Transverse colon (tissue), 4 donors: ENCODE measurements around the gene POLR2J3. TPM values are rescaled to one million over a fixed set of nuclear protein-coding genes. Genes with fewer than 3 reads are reported as not detected.
"Not testable (repeated sequence)": the region's sequence is repeated elsewhere in the genome, so short reads cannot be mapped to it uniquely, and the experiment has no call there.

Experiments
- DNase-seq: peaks from one replicate; pipeline ENCODE4 v3.0.0-alpha.2; 2019
- H3K27ac ChIP-seq, 4 donors: fragments of 200-600 bp; sonication (generic); 2 replicates each; pipeline ENCODE4 v1.5.1; 2016 to 2018; ENCODE audit warnings: inconsistent platforms in 4 of 4
- H3K27me3 ChIP-seq: fragments of 200-600 bp; sonication (generic); 2 replicates; pipeline ENCODE4 v1.5.1; 2017; ENCODE audit warnings: inconsistent platforms
- H3K36me3 ChIP-seq, 4 donors: fragments of 200-600 bp; sonication (generic); 2 replicates each; pipeline ENCODE4 v1.5.1; 2017 to 2019; ENCODE audit warnings: inconsistent platforms in 4 of 4
- H3K4me1 ChIP-seq, 4 donors: fragments of 200-600 bp; sonication (generic); 2 replicates each; pipeline ENCODE4 v1.5.1; 2017 to 2020; ENCODE audit warnings: inconsistent platforms in 4 of 4
- H3K4me3 ChIP-seq, 4 donors: fragments of 200-600 bp; sonication (generic); 1 replicate in 1 of 4; 2 replicates in 3 of 4; pipeline versions ENCODE4 v1.5.1 to v1.6.1; 2017 to 2019; ENCODE audit warnings: inconsistent platforms in 4 of 4
- H3K9me3 ChIP-seq, 2 donors: fragments of 200-600 bp; sonication (generic); 2 replicates each; pipeline ENCODE4 v1.5.1; 2017 to 2019; ENCODE audit warnings: inconsistent platforms in 2 of 2
- WGBS, 2 donors: methylation state at CpG; one replicate each; pipeline ENCODE4 v1.1.5; 2018; ENCODE audit warnings: low coverage in 1 of 2; 5-methylcytosine and 5-hydroxymethylcytosine counted together
- in situ Hi-C, 4 donors: fragments of 200-750 bp; cut with MboI; loops; one replicate each; pipeline versions ENCODE4 v1.15.0 to v1.15.1; 2017; ENCODE audit warnings: low sequenced_read_pairs in 3 of 4, low pct_ligation_motif_present in 1 of 4, low pct_unique_long_range_greater_than_20kb in 1 of 4
- intact Hi-C: fragments of 100-400 bp; cut with DNase I; formaldehyde crosslinking; loops from one replicate; pipeline ENCODE4 v1.15.1; 2023; ENCODE audit warnings: low total_unique reads
- total RNA-seq, 4 donors: library from RNA; depleted of rRNA; stranded (reverse); fragments of >200 nt; gene quantifications; one replicate each; pipeline ENCODE4 v1.1.0, GENCODE V29; 2016

POLR2J3 gene
- total RNA-seq, 4 donors from 2014 or later = 29.8 to 51.3 (median 34.2) TPM

GRCh38 chr7:102611013-102611674 lies 38.8 kb upstream of the POLR2J3 start:
- in situ Hi-C loops, H3K9me3 ChIP-seq, H3K27me3 ChIP-seq, H3K27ac ChIP-seq, intact Hi-C loops, H3K4me1 ChIP-seq, H3K4me3 ChIP-seq, DNase-seq, H3K36me3 ChIP-seq: not testable (repeated sequence)
- no CpG with 5 or more reads among the region's 30 CpGs for WGBS, 2 donors

DNA sequence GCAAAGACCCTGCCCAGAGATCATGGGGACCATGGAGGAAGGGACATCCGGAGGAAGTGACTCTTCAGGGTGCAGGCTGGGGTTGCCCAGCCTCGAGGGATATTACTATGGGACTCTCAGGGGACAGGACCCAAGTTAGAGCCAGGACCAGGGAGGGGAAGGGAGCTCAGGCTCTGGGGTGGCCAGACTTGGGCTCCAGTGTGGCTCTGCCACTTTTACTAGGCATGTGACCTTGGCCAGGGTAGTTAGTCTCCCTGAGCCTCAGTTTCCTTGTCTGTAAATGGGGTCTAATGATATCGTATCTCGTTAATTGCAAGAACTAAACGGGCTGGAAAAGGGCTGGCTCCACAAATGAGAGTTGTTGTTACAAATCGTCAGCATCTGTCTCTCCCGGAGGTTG lies 38.1 kb upstream of the POLR2J3 start:
- H3K27ac ChIP-seq, intact Hi-C loops, DNase-seq, H3K9me3 ChIP-seq, H3K4me1 ChIP-seq, H3K4me3 ChIP-seq, H3K36me3 ChIP-seq, H3K27me3 ChIP-seq, in situ Hi-C loops: not testable (repeated sequence)
- WGBS, 2 donors = 49% methylated on average over 3 of the region's 7 CpGs; no CpG with 5 or more reads in 1 of the 2 donors

- WGBS, 2 donors = no CpG with 5 or more reads among the region's 10 CpGs
- H3K27ac ChIP-seq, intact Hi-C loops, H3K9me3 ChIP-seq, H3K27me3 ChIP-seq, H3K36me3 ChIP-seq, H3K4me3 ChIP-seq, H3K4me1 ChIP-seq, in situ Hi-C loops, DNase-seq: not testable (repeated sequence)
Observed at GRCh38 chr7:102609734-102610133, 37.4 kb upstream of the POLR2J3 start.

GRCh38 chr7:102606848-102607247 lies 34.5 kb upstream of the POLR2J3 start:
- H3K36me3 ChIP-seq, DNase-seq, H3K27ac ChIP-seq, H3K4me1 ChIP-seq, in situ Hi-C loops, intact Hi-C loops, H3K27me3 ChIP-seq, H3K4me3 ChIP-seq, H3K9me3 ChIP-seq: not testable (repeated sequence)
- WGBS, 2 donors = no CpG with 5 or more reads among the region's 5 CpGs

DNA sequence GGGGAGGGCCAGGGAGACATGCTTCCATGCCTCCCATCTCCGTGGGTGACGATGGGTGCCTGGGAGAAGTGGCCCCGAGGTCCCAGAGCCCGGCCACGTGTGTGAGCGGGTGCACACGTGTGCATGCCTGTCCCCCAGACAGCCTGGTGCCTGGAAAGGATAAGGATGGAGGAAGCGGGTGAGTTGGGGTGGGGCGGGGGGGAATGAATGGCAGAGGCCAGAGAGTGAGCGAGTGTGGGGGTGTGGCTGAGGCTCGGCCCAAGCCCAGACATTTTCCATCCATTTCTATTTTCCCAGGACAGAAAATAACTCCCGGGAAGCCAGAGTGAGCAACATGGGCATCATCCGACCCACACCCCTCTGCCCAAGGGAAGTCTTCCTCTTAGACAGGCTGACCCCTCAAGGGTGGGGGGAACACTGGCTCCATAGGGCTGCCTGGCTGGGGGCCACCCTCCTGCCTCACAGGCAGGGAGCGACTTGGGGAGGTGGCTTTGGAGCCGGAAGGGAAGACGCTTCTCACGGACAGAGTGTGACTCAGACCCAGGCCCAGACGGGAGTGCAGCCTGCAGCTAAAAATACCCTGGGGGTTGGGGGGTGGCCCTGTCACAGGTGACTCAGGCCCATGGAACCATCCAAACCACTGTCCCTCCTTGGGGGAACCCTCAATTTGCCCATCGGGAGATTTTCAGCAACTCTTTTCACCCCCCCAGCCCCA lies 32.2 kb upstream of the POLR2J3 start:
- in situ Hi-C loops, DNase-seq, H3K4me3 ChIP-seq: not testable (repeated sequence)

GRCh38 chr7:102602317-102602716 lies 29.9 kb upstream of the POLR2J3 start:
- DNase-seq, H3K4me1 ChIP-seq, intact Hi-C loops, H3K4me3 ChIP-seq, in situ Hi-C loops, H3K27ac ChIP-seq, H3K9me3 ChIP-seq, H3K27me3 ChIP-seq, H3K36me3 ChIP-seq: not testable (repeated sequence)
- WGBS, 2 donors = no CpG with 5 or more reads among the region's 12 CpGs

More for the DNA sequence above, 32.2 kb upstream of the POLR2J3 start:
- H3K9me3 ChIP-seq, H3K4me1 ChIP-seq, intact Hi-C loops, H3K27me3 ChIP-seq, H3K36me3 ChIP-seq, H3K27ac ChIP-seq: not testable (repeated sequence)
- WGBS, 2 donors = no CpG with 5 or more reads among the region's 19 CpGs

- not testable (repeated sequence) for H3K27ac ChIP-seq, DNase-seq
- no CpG with 5 or more reads among the region's 9 CpGs for WGBS, 2 donors
Observed at GRCh38 chr7:102599699-102600098, 27.3 kb upstream of the POLR2J3 start.

DNA sequence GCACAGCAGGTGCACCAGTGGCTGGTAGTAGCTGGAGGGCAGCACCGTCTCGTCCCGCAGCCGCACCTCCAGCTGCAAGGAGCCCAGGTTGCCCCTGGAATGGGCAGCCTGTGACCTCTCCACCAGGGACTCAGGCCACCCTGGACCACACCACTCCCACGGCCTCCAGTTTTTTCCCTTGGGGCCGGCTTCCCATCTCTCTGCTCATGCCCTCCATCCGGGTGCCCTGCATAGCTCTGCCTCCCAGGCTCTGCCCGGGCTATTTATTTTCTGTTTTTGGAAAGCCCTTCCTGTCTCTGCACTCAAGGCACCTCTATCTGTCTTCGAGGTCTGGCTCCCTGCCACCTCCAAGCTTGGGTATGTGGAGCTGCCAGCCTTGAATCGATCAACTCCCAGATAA lies 23.7 kb upstream of the POLR2J3 start:
- H3K27me3 ChIP-seq, in situ Hi-C loops, H3K9me3 ChIP-seq, intact Hi-C loops, DNase-seq, H3K27ac ChIP-seq, H3K4me1 ChIP-seq, H3K36me3 ChIP-seq, H3K4me3 ChIP-seq: not testable (repeated sequence)
- WGBS, 2 donors = no CpG with 5 or more reads among the region's 10 CpGs

More at GRCh38 chr7:102599699-102600098, 27.3 kb upstream of the POLR2J3 start:
- H3K4me3 ChIP-seq, intact Hi-C loops, H3K36me3 ChIP-seq, H3K9me3 ChIP-seq, H3K4me1 ChIP-seq, H3K27me3 ChIP-seq, in situ Hi-C loops: not testable (repeated sequence)

GRCh38 chr7:102593637-102594334 lies 21.4 kb upstream of the POLR2J3 start:
- WGBS, 2 donors = no CpG with 5 or more reads among the region's 68 CpGs
- H3K9me3 ChIP-seq, DNase-seq, H3K36me3 ChIP-seq, H3K4me3 ChIP-seq, H3K27ac ChIP-seq, in situ Hi-C loops, H3K27me3 ChIP-seq, intact Hi-C loops, H3K4me1 ChIP-seq: not testable (repeated sequence)

DNA sequence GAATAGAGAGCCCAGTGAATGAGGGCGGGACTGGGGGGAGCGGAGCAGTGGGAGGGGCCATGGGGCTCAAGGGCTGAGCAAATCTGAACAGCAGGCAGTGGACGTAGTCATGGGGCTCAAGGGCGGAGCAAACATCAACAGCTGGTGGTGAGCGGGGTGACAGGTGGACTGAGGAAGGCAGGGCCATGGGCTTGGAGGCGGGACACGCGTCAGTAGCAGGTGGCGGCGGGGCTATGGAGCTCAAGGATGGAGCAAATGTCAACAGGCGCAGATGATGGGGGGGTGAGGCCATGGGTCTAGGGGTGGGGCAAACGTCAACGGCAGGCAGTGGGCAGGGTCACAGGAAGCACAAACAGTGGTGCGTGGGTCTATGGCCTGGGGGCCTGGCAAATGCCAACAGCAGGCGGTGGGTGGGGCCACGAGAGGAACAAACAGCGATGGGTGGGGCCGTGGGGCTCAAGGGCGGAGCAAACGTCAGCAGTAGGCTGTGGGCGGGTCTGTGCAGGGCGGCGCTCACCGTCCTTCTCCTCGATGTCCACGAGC lies 20.2 kb upstream of the POLR2J3 start:
- WGBS, 2 donors = 35% methylated on average over 9 of the region's 26 CpGs; no CpG with 5 or more reads in 1 of the 2 donors
- H3K4me1 ChIP-seq, H3K27me3 ChIP-seq, in situ Hi-C loops, H3K9me3 ChIP-seq, H3K36me3 ChIP-seq, H3K4me3 ChIP-seq, H3K27ac ChIP-seq, intact Hi-C loops: not testable (repeated sequence)
- peak; percentile 73 for DNase-seq
